CD4-positive, alpha-beta T cell treated with Interleukin-6 for 4 hours (primary cell): Measurements from ENCODE around the gene UBAP1L.
A peak's percentile ranks its signal among the peaks of the same experiment; 100 is the strongest.
"Not testable (repeated sequence)": the region's sequence is repeated elsewhere in the genome, so short reads cannot be mapped to it uniquely, and the experiment has no call there.

Source experiments
- DNase-seq: peaks from one replicate; pipeline ENCODE4 v3.0.0-alpha.2; 2020; ENCODE audit warnings: mixed read lengths

Gene UBAP1L

DNA sequence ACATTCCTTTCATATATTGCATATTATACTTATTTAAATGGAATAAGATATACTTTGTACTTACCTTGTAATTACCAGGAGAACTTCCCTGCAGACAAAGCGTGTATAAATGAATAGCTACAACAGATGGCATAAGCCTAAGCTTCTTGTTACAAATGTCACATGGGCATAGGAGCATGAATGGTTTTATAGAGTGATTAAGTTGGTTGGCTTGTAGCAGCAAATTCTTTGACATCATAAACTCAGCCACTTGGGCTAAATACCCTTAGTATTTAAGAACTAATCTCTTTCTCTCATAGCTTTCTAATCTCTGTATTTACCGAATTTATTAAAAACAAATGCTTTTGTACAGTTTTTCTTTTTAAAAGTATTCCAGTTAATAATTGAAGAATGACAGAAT is at the start of gene UBAP1L:
TSS of gene UBAP1L (minus strand) at position 115 of the 400 bp plus-strand sequence. CDS start 8,985 bp downstream, outside the sequence.
- DNase-seq, result no peak

DNA sequence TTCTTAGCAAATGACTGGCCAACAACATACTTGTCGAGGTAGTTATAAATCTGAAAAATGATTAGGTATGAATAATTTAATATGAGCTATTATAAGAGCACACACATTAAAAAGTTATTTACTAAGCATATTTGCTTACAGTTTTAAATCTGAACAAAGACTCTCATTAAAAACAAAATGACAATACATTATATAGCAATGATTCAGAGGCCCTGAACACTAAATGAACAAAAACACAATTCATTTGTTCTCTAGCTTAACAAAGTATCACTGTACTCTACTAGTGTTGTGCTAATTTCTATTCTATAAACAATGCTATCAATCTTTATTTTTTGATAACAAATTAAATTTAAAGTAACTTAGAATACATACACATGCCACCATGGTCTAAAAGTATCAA is 49.1 kb upstream of the UBAP1L start:
- DNase-seq, result no peak

DNA sequence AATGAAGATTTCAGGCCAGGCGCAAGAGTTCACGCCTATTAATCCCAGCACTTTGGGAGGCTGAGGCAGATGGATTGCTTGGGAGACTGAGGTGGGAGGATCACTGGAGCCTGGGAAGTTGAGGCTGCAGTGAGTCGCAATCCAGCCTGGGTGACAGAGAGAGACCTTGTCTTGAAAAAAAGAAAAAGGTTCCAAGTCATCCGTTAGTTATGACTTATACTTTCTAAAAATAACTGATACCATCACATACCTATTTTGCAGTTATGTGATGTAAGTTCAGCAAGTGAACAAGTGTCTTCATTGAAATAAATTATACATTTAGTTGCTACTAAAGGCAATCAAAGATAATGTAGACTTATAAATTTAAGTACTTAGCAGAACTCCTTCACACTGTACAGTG is 48.0 kb upstream of the UBAP1L start:
- DNase-seq, result no peak

DNA sequence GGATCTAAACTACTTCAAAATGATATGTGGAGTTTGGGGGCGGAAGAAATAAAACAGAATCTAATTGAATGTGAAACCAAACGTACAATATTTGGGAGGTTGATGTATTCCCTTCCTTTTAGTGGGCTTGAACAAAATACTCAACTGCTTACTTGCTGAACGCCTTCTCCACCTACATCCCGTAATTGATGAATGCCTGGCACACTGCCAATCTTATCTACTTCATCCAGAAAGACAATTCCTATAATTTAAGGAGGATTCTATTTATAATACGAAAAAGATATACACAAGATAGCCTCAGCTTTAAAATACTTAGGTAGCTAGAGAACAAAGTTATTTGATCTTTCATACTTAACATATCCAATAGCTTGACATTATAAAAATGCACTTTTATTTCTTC is 41.7 kb upstream of the UBAP1L start:
- DNase-seq, result no peak

DNA sequence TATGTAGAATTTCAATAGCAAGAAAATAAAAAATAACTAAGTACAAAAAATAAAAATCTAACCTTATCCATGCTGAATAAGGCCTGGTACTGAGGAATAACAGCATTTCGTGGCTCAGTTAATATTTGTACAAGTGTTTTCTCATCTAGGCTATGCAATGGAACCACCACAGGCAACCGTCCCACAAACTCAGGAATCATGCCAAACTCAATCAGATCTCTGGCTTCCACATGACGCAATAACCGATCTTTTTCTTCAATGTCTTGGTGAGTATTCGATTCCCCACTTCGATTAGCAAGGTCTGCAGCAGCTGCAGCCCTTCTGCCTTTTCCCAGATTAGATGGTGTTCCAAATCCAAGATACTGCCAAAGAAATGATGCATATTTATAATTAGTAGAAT is 39.7 kb upstream of the UBAP1L start:
- no peak for DNase-seq

DNA sequence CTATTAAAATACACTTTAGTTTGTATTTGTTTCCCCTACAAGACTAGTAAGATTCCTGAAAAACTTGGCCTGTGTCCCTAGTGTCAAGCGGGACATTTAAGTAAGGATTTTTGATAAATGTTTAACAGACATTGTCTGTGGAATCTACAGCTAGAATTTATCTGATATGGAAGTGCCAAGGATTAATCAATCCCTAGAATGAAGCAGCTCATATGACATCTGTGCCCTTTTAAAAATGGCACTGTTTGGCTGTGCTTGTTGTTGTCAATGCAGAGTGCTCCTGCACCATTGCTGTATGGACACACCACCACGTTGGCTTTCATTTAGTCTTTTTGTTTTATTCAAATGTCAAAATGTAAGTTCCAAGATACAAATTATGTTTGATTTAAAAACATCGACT is 32.9 kb upstream of the UBAP1L start:
- DNase-seq, result no peak

DNA sequence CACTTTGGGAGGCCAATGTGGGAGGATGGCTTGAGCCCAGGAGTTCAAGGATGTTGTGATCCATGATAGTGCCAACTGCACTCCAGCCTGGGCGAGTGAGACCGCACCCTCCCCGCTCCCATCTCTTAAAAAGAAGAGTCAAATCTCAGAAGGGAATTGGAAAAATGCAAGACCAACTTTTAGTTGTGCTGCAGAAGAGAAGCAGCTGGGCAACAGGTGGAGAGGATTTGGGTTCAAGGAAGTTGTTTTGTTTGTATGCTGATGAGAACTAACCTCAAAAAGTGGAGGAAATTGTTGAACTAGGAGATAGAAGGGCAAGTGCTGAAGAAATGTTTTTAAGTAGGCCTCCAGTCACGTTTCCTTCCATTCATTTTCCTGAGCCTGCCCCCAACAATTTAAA is 31.4 kb upstream of the UBAP1L start:
- no peak for DNase-seq

DNA sequence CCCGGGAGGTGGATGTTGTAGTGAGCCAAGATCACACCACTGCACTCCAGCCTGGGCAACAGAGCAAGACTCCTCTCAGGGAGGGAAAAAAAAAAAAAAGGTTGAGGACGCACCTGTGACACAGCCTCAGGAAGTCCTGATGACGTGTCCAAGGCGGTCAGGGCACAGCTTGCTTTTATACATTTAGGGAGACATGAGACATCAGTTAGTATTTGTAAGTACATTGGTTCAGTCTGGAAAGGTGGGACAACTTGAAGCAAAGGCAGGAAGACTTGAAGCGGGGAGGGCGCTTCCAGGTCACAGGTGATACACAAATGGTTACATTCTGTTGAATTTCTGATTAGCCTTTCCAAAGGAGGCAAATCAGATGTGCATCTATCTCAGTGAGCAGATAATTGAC is 23.6 kb upstream of the UBAP1L start:
- DNase-seq, result not testable (repeated sequence)

DNA sequence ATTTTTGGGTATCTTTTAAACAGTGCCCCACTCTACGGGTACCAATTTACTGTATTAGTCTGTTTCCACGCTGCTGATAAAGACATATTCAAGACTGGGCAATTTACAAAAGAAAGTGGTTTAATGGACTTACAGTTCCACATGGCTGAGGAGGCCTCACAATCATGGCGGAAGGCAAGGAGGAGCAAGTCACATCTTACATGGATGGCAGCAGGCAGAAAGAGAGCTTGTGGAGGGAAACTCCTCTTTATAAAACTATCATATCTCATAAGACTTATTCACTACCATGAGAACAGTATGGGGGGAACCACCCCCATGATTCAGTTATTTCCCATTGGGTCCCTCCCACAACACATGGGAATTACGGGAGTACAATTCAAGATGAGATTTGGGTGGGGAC is 22.9 kb upstream of the UBAP1L start:
- DNase-seq, result not testable (repeated sequence)

DNA sequence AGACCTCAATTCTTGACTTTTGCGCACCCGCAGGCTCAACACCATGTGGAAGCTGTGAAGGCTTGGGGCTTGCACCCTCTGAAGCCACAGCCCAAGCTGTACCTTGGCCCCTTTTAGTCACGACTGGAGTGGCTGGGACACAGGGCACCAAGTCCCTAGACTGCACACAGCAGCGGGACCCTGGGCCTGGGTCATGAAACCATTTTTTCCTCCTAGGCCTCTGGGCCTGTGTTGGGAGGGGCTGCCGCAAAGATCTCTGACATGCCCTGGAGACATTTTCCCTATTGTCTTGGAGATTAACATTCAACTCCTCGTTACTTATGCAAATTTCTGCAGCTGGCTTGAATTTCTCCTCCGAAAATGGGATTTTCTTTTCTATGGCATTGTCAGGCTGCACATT is 22.1 kb upstream of the UBAP1L start:
- not testable (repeated sequence) for DNase-seq

DNA sequence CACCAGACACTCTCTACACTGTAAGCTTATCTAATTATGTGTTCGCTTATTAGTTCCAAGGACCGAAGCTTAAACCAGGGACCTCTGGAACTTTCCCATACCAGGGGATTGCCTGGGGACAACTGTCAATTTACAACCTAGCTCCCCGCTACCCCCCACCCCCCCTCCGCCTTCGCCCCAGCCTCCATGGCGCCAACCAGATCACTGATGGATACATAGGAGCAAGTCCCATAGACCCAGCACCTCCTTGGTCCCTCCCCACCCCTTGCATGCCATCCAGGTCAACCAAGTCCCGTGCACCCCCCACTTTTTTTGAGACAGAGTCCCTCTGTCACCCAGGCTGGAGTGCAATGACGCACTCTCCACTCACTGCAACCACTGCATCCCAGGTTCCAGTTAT is 19.5 kb upstream of the UBAP1L start:
- no peak for DNase-seq

DNA sequence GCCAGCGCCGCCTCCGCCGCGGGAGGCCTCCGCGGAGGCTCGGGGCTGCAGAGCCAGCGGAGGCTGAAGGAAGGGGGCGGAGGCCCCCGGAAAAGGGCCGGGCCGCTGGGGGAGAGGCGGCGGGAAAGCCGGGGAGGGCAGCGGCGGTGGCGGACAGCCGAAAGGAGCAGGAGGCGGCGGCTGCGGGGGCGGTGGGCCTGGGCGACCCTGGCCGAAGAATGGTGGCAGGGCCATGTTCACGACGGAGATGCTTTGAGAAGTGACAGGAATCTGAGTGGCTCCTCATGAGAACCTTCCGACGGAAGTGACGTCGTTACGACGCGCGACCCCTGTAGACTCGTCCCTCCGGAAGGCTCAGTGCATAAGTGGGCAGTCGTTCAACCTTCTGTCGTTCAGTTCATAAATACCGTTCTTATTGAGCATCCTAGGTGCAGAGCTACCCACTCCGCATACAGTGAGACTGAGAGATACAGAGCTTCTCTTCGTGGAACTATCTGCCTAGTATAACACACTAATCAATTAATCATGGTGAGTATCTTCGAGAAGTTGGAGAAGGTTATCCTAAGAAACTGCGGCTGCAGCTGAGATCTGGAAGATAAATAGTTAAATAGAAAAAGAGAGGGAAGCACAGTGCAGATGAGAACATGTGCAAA is 18.7 kb upstream of the UBAP1L start, which contains the start of gene PDCD7:
TSS of gene PDCD7 (minus strand) at position 261 of the 653 bp plus-strand sequence. CDS start at position 234, 27 bp downstream.
- peak; percentile 87 for DNase-seq

DNA sequence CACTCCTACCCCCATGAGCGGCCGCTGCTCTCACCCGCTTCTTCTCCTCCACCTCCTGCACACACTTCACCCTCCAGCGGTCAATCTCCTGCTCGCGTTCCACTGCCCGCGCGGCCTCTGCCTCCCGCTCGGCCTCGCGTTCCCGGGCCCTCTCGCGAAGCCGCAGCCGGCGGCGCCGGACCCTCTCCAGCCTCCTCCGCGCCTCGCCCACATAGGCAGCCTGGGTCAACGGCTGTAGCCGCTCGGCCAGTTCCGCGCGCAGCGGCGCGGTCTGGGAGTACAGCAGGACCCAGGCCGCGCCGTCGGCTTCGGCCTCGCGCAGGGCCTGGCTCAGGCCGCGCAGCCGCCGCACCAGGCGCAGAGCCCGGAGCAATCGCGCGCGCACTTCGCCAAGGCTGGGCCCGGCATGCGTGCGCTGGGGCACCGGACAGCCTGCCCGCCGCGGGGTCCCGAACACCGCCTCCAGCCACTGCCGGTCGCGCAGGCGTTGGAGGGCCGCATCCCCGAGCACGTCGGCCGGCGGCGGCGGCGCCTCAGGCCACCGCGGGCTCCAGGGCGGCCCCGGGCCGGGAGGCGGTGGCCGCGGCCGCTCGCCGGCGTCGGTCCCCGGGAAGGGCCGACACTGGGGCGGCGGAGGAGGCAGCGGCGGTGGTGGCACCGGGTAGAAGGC is 18.0 kb upstream of the UBAP1L start:
- DNase-seq, result peak; percentile 9

DNA sequence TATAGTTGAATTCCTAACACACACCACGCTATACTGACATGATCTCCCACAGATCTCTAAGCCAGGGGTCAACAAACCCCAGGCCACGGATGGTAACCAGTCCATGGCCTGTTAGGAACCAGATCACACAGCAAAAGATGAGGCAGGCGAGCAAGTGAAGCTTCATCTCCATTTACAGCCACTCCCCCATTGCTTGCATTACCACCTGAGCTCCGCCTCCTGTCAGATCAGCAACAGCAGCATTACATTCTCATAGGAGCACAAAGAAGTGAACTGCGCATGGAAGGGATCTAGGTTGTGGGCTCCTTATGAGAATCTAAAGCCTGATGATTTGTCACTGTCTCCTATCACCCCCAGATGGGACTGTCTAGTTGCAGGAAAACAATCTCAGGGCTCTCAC is 15.9 kb upstream of the UBAP1L start:
- DNase-seq, result no peak

DNA sequence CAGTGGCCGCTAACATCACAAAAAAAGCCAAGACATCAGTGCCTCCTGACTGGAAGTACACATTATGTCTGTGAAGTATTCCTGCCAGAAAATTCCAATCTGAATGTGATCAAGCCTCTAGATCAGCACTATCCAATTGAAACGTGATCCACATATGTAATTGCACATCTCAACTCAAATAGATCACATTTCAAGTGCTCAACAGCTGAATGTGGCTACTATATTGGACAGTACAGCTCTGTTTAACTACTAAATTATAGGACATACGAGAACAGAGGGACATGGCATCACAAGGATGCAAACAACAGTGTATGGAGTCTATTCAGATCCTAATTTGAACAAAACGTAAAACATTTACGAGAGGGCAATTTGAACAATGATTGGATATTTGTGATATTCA is 542 bp upstream of the UBAP1L start:
- DNase-seq, result no peak

DNA sequence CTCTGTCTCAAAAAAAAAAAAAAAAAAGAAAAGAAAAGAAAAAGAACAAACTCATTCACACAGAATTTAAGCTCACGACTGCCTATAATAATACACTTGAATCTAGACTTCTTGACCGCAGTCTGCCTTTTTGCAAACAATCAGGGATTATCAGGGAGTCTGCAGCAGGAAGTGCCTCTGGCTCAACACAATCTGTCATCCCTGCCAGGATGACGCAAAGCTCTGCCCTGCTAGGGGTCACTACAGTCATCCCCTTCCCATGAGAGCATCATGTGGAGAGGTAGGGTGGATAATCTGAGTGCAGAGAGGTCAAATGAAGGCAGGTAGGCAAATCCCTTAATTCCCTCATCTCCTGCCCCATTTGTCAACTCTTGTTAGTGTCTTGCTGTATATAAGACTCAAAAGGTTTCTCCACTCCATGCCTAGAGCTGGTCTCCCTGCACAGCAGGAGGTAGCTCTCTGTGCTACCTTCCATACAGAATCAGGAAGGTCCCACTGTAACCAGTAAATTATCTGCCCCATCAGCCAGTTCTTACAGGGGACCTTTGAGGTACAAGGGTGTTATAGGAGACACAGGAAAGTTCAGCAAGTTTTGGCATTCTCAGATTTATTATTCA is 4.2 kb downstream of the UBAP1L start:
- no peak for DNase-seq

DNA sequence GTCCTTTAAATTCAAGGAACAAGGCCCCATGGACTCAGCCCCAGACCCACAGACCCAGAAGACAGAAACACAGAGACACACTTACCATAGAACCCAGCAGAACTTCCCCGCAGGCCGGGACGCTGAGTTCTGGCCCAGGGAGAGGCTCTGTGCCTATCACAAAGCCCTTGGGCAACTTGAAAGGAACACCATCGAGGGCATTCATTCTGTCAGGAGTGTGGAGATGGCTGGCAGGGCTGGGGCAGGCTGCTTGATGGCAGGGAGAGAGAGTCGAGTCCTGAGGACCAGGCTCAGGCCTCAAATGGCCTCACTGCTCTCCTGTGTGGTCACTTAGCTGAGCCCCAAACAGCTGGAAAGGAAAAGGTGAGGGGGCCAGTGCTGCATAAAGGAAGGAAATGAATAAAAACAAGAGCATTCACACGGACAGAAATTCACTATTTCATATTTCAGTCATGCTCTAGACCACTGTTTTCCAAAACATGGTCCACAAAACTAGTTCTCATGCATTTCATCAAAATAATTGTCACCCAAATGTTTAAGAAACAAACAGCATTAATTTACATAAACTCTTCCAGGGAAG is 8.9 kb downstream of the UBAP1L start:
- no peak for DNase-seq

DNA sequence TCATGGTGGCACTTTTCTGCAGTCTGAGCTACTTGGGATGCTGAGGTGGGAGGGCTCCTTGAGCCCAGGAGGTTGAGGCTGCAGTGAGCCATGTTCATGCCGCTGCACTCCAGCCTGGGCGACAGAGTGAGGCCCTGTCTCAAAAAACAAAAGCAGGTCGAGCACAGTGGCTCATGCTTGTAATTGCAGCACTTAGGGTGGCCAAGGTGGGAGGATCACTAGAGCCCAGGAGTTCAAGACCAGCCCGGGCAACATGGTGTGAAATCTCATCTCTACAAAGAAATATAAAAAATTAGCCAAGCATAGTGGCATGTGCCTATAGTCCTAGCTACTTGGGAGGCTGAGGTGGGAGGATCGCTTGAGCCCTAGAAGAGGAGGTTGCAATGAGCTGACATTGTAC is 10.0 kb downstream of the UBAP1L start:
- no peak for DNase-seq

DNA sequence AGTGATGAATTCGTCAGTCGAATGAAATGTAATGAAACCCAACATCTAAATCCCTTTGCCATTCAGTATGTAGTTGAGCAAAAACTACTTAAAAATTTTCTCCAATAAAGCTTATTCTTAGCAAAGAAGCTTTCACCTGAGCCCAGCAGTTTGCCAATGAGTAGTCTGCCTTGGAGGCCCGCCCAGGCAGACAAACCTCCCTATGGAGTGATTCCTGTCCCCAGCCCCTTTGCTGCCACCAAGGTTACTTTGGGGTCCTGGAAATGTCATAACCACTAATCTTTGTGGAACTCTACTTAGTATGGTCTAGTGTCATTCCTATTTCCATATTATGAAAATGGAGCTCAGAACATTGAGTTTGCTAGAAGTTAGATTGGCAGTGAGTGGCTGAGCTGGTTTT is 12.1 kb downstream of the UBAP1L start:
- DNase-seq, result no peak

DNA sequence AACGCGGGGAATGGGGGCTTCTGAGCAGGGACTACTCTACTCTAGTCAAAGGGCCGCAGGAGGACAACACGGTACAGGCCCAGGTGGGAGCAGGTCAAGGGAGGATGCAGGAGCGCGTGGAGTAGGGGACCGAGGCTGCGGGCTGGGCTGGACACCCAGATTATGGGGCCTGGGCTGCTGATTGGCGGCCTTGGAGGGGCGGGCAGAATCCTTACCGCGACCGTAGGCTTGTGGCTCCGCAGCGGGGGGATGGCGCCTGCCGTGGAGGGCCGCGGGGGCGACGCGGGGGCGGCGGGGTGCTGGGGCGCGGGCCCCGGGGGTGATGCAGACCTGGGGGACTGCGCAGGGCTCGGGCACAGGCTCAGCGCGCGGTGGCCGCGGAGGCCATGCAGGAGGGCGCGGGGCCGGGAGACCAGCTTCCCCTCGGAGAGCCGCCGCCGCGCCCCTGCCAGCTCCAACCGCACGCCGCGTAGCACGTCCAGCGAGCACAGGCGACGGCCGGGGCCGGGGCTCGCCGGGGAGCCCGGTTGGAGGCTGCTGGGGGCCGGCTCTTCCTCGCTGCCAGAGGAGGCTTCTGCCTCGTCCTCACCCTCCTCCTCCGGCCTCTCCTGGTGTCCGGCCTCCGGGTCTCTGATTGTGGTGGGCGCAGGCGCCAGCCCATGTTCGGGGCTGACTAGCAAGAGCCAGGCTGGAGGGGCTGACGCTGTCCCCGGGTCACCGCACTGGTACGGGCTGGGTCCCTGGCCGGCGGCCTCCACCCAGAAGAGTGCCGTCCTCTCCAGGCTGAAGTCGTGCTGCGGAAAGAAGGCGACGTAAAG is 12.9 kb downstream of the UBAP1L start:
- DNase-seq, result no peak

DNA sequence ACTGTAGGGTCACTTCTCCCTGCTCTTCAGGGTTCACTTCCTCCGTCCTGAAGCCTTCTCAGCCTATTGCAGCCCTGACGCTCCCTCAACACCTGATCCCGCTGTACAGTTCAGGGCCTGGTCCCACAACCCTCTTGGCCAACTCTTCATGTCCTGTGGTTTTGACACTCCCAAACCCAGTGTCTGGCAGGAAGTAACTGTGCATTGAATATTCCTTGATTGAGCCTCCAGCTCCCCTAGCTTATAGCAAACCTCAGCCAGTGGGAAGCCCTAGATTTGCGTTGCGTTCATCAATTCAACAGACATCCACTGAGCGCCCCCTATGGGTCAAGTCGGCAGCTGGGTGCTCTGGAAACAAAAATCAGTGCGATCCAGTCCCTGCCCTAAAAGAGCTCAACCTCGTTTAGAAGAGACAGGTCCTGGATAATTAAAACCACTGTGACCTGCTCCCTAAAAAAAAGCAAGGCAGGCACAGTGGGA is 13.5 kb downstream of the UBAP1L start:
- DNase-seq, result peak; percentile 60

DNA sequence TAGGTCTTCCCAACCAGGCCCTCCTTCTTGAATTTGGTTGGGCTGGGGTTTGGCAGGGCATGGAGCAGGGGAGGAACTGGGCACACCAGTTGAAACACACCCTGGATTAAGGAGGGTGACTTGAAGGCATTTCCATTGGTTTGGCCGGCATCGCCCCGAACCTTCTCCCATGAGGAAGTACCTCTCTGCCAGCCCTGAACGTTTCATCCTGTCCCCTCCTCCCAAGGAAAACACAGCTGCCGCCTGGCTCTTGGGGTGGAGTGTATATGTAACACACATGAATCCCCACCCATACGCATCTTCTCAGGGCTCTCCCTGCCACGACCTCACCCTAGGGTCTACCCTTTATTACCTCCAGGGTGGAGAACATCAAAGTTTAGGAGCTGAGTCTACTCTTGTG is 14.6 kb downstream of the UBAP1L start:
- no peak for DNase-seq

DNA sequence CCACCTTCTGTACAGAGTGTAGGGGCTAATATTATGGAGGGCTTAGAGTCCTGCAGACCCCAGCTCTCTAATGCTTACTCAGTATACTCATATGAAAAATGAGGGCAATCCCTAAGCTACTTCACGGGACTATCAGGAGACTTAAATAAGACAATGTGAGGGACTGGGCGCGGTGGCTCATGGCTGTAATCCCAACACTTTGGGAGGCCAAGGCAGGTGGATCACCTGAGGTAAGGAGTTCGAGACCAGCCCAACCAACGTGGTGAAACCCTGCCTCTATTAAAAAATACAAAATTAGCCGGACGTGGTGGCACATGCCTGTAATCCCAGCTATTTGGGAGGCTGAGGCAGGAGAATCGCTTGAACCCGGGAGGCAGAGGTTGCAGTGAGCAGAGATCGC is 15.2 kb downstream of the UBAP1L start:
- DNase-seq, result not testable (repeated sequence)
